HG02642 (cell line): ENCODE measurements around the gene RBM5.
A peak's percentile ranks its signal among the peaks of the same experiment; 100 is the strongest.

ENCODE experiments used
- ATAC-seq: cut with Tn5 transposase; IDR thresholded peaks from one replicate; pipeline ENCODE4 v1.9.1; 2021; ENCODE audit warnings: mild to moderate bottlenecking; ENCODE audit not compliant: unreplicated experiment, poor library complexity

RBM5 gene

DNA sequence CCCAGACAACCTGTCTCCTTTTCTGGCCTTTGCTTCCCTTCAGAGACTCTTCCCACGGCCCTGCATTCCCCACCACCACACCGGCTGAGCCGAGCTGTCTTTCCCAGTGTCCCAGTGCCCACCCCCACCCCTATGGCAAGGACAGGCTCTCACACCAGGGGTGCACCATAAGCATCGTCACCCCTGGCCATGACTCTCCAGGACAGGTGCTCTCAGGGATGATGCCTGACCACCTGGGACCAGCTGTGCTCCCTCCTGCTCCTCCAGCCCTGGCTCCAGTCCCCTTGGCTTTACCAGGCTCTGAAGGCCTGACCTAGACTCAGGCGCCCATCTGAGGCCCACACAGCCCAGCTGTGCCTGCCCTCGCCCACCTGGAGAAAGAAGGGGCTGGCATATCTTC is 48.8 kb downstream of the RBM5 start:
- no peak for ATAC-seq

- no peak for ATAC-seq
Observed at GRCh38 chr3:50138266-50139200, 49.8 kb downstream of the RBM5 start.

GRCh38 chr3:50139308-50139707 is 50.6 kb downstream of the RBM5 start:
- ATAC-seq: no peak

- ATAC-seq: no peak
Observed at GRCh38 chr3:50139718-50140423, 51.2 kb downstream of the RBM5 start.

GRCh38 chr3:50140990-50141389 is 52.3 kb downstream of the RBM5 start:
- ATAC-seq: no peak

GRCh38 chr3:50146316-50146901 is 57.7 kb downstream of the RBM5 start:
- no peak for ATAC-seq

- ATAC-seq: no peak
Observed at GRCh38 chr3:50147016-50147415, 58.3 kb downstream of the RBM5 start.

DNA sequence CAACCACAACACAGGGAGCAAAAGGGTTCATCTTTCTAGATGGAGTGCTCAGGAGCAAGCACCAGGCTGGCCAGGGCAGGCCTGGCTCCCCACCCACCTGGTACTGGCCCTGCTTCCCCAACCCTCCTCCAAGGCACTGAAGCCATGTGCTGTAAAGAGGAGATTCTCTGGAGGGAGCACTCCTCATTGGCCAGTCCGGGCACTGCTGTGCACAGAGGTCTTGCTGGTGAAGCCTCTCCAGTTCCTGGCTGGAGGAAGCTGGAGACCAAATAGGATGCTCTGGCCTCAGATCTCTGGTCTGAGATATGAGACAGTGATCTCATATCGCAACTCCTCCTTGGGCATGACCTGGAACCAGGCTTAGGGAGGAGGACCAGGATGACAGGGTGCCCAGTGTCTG is 58.7 kb downstream of the RBM5 start:
- ATAC-seq: no peak

DNA sequence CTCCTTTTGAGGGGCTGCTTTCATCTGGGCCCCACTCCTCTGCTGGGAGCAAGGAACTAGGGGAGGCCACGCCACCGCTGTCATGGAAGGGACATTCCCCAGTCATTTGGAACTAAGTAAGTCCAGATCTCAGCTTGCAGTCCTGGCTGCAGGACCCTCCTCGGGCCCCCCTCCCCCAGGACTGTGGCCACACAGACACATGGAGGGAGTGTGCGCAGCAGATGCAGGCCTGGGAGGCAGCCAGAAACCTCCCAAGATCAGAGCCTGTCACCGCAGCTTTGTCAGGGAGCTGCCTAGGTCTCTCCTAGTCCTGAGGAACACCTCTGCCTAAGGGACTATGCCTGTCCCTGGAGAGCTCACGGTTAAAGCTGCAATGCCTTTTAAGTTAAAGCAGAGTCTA is 59.1 kb downstream of the RBM5 start:
- no peak for ATAC-seq

- no peak for ATAC-seq
Observed at GRCh38 chr3:50150404-50150750, 61.7 kb downstream of the RBM5 start.

DNA sequence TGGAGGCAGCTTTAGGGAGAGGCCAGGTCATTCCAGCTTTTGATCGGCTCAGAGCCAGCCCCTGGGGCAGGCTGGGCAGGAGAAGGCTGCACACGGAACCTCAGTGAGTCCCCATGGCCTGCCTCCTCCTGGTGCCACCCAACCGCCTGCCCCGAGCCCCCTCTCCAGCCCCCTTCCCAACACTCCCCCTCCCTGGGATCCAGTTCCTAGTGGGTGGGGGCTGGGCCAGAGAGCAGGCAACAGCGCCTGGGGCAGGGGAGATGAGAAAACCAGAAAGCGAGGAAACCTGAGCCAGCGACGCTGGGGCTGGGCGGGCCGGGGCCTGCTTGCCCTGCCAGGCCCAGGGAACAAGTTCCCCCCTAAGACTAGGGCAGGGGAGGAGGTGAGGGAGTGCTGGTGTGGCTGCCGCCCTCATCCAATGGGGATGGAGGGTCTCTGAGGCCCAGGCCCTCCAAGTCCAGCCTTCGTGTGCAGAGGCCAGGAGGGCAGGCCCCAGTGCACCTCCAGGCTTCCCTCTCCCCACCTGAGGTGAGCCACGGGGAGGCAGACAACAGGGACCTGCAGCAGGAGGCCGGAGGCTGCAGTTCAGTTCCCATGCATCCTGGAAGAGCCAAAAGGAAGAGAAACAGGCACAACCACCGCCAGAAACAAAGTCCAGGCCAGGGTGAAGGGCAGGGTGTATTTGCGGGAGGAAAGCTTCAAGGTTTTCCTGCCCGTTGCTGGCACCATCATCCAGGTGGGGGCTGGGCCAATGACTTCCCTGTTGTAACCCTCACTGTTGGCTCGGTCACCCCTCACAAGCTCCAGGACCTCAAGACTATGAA is 62.4 kb downstream of the RBM5 start:
- no peak for ATAC-seq

DNA sequence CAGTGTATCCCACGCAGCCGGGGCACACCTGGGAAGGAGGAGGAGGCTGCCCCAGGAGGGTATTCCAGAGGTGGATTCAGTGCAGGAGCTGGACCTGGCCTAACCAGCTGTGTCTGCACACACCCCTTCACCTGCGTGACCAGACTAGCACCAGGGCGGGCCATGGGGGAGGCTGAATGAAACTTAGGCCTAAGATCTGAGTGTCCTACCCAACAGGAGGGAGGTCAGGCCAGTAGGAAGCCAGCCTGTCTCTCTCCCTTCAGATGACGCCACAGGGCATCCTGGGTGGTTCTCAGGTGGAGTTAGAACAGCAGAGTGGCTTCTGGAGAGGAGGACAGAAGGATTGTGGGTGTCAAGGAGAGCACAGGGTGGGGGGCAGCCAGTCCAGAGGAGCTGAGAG is 63.0 kb downstream of the RBM5 start:
- no peak for ATAC-seq

GRCh38 chr3:50153782-50154475 is 65.2 kb downstream of the RBM5 start:
- ATAC-seq: no peak

DNA sequence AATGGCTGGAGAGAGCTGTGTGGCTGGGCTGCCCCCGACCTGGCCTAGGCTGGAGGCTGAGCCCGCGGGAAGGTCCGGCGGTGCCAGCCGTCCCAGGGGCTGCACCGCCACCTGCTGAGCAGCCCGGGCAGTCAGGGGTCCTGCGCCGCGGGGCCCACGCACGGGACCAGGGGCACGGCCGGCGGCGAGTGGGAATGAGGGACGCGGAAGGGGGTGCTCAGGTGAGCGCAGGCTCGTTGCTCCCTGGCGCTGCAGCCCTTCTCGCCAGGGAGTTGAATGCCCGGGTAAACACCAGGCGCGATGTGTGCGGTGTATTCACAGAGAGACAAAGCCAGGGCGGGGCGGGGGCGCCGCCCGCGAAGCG is 65.7 kb downstream of the RBM5 start:
- ATAC-seq: peak; percentile 27

DNA sequence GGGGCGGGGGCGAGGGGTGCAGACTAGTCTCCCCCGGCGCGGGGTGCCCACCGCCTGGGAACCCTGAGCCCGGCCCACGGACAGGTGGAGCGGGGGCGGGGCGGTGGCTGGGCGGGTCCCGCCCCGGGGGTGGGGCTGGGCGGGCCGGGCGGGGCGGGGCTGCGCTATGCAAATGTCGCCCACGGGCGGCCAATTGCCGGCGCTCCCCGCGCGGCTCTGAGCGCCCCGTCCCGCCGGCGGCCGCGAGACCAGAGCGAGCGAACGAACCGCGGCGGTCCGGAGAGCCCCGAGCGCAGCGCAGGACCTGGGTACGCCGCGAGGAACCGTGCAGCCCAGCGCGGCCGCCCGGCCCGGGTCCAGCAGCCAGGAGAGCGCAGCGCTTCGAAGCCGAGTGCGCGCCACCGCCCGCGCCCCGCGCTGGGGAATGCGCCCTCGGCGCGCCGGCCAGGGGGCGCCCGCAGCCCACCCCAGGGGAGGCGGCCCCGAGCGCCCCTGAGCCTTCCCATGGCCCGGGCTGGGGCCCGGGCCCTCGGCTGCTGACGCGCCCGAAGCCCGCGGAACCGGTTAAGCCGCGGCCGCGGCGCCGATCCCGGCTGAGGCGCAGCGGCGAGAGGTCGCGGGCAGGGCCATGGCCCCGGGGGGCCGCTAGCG is 66.2 kb downstream of the RBM5 start, which contains the start of gene SEMA3F:
Gene SEMA3F (plus strand): TSS at position 485 of the 651 bp plus-strand sequence. CDS start 4,299 bp downstream, outside the sequence.
- peak; percentile 70 for ATAC-seq

DNA sequence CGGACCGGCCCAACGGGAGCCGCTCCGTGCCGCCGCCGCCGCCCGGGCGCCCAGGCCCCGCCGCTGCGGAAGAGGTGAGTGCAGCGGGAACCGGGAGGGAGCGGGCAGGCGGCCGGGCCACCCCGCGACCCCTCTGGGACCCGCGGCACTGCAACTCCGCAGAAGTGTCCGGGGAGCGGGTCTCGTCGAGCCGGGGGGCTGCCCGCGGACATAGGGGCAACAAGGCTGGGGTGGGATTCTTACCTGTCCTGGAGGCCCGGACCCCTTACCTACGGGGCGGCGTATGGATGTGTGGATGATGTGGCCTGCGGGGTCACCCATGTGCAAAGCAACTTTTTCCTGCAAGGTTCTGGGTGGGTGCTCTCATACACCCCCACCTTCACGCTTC is 66.8 kb downstream of the RBM5 start:
- no peak for ATAC-seq

GRCh38 chr3:50155891-50156290 is 67.2 kb downstream of the RBM5 start:
- no peak for ATAC-seq

DNA sequence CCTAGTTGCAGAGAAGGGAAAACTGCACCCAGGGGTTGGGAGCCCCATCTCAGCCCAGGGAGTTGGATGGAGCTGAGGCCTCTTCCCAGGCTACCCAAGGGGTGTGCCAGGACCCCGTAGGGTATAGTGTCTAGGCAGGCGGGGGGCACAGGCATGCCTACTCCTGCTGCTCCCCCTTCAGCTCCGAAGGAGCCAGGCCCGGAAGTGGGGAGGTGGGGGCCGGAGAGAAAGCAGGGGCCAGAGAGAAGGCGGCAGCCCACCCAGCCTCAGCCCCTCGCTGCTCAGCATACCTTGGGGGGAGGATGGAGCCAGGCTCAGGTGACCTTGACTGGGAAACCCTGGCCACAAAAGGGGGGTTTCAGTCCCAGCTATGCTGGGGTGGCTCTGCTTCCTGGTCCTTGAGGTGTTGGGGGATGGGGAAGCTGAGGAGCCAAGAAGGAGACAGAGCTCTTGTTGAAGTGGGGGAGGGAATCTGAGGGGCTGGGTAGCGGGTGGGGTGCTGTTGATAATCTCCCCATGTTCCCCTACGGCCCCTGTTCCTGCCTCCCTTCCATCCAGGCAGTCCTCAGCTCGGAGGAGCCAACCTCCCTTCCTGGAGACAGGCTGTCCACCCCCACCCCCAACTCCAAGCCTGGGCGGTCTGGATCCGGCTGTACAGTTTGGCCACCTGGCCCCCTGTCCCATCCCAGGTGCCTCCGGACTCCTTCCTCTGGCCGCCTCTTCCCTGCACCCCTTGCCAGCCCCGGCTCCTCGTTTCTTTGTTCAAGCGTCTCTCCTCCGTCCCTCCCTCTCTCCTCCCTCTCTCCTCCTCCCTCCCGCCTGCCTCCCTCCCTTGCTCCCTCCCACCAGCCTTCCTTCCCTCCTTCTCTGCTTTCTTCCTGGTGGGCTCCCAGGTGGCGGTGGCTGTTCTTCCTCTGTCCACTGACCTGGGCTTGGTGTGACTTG is 68.1 kb downstream of the RBM5 start:
- ATAC-seq: no peak
